Muscle layer of duodenum (tissue), 2 donors: ENCODE results near the gene XPO5.

Experiments
- H3K27ac ChIP-seq: one replicate; pipeline ENCODE4 v1.7.0; 2013; ENCODE audit warnings: mild to moderate bottlenecking, low read length
- H3K27me3 ChIP-seq: one replicate; pipeline ENCODE4 v1.7.0; 2013; ENCODE audit warnings: low read depth, mild to moderate bottlenecking, control low read depth, low read length
- H3K36me3 ChIP-seq, 2 donors: one replicate each; pipeline ENCODE4 v1.7.0; 2013; ENCODE audit warnings: low read length in 2 of 2, control low read depth in 1 of 2, mild to moderate bottlenecking in 1 of 2; ENCODE audit not compliant: insufficient read depth in 2 of 2, control insufficient read depth in 1 of 2
- H3K4me1 ChIP-seq, 2 donors: one replicate each; pipeline ENCODE4 v1.7.0; 2013; ENCODE audit warnings: low read length in 2 of 2, mild to moderate bottlenecking in 2 of 2, control low read depth in 1 of 2, moderate library complexity in 1 of 2; ENCODE audit not compliant: insufficient read depth in 2 of 2, control insufficient read depth in 1 of 2
- H3K4me3 ChIP-seq, 2 donors: one replicate each; pipeline ENCODE4 v1.7.0; 2013; ENCODE audit warnings: low read length in 2 of 2, low read depth in 1 of 2, mild to moderate bottlenecking in 1 of 2
- H3K9me3 ChIP-seq, 2 donors: one replicate each; pipeline ENCODE4 v1.7.0; 2013; ENCODE audit warnings: low read length in 2 of 2, control low read depth in 1 of 2, mild to moderate bottlenecking in 1 of 2; ENCODE audit not compliant: control insufficient read depth in 1 of 2
- donor health status: healthy.

XPO5 gene

DNA sequence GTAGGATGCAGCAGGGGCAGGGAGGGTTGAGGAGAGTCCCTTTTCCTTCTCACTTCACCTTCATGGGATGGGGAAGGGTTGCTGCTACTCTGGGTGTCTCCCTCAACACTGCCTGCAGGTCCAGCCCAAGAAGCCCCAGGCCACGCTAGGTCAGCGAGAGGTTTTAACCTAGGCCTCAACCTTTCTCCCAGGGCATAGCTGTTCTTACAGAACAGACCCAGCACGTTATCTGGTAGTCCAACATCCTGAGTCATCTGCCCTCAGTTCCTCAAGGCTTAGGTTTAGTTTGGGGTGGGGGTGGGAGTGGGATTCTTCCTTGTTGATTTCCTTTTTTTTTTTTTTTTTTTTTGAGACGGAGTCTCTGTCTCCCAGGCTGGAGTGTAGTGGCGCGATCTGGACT lies 81.5 kb downstream of the XPO5 start:
- Histone ChIP-seq H3K4me1 (peaks cover 19 to 43% of the 10 kb centered on the region in 2 donors), H3K4me3 (no peak overlapping the region), H3K27ac (no peak overlapping the region), H3K9me3 (no peaks in the 10 kb centered on the region), H3K27me3 (no peaks in the 10 kb centered on the region), H3K36me3 (peaks cover 9 to 15% of the 10 kb centered on the region in 2 donors)

DNA sequence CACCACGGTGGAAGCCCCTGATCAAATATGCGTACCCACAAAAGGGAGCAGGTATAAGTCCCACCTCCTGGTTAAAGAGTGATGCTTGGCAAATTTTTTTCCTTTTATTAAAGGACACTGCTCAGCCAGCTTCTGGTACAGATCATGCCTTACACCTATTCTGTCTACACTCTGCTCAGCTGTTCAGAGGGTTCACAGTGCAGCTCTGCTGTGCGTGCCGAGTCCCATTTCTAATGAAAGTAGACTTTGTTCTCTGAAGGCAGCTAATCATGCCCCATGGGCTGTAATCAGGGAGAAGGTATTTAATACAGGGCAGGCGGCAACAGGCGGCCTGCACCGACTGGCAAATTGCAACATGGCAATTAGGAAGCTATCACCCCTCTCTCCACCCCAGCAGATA lies 82.0 kb downstream of the XPO5 start:
- Histone ChIP-seq H3K4me3 (no peak overlapping the region), H3K27ac (no peak overlapping the region), H3K4me1 (peaks cover 19 to 45% of the 10 kb centered on the region in 2 donors), H3K27me3 (no peaks in the 10 kb centered on the region), H3K9me3 (no peaks in the 10 kb centered on the region), H3K36me3 (peaks cover 4 to 10% of the 10 kb centered on the region in 2 donors)

DNA sequence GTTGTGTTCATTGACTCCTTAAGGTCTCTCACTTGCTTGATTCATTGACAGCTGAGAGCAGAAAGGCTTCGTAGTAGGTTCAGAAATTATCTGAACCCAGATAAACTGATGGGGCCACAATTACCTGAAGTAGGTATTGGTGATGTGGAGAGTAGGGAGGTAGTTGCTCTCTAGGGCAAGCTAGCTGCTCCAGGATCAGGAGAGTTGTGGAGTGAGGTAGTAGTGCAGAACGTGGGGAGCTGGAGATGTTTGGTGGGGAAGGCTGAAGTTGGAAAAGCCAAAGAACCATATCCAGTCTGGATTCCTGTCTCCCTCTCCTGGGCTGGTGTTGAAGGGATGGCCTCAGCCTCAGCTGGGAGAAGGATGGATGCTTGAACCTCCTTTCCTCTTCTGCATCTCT lies 82.6 kb downstream of the XPO5 start:
- H3K9me3 ChIP-seq, result no peaks in the 10 kb centered on the region
- H3K27me3 ChIP-seq, result no peaks in the 10 kb centered on the region
- H3K36me3 ChIP-seq, result peaks cover 0 to 4% of the 10 kb centered on the region in 2 donors
- H3K4me3 ChIP-seq, result no peak overlapping the region
- H3K27ac ChIP-seq, result no peak overlapping the region
- peaks cover 19 to 45% of the 10 kb centered on the region in 2 donors for H3K4me1 ChIP-seq

DNA sequence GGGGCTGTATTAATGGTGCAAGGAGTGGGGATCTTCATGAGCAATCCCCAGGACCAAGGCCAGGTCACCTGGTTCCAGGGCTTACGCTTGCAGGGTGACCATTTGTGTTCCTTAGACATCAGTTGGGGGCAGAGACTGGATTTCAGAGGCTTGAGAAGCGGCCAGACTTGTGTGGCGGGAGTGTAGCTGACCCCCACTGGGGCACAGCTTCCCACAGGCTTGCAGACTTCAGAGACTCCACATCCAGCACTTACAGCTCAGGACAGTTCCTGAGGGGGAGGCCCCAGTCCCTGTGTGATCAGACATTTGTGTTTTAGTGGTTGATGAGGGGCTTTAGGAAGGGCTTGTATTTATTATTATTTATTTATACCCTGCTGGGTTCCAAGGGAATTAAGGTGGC lies 83.2 kb downstream of the XPO5 start:
- H3K27ac ChIP-seq, result peak overlapping the region; percentile 27
- peaks cover 19 to 45% of the 10 kb centered on the region in 2 donors for H3K4me1 ChIP-seq
- no peaks in the 10 kb centered on the region for H3K36me3 ChIP-seq
- no peaks in the 10 kb centered on the region for H3K27me3 ChIP-seq
- H3K4me3 ChIP-seq, result no peak overlapping the region
- H3K9me3 ChIP-seq, result no peaks in the 10 kb centered on the region

DNA sequence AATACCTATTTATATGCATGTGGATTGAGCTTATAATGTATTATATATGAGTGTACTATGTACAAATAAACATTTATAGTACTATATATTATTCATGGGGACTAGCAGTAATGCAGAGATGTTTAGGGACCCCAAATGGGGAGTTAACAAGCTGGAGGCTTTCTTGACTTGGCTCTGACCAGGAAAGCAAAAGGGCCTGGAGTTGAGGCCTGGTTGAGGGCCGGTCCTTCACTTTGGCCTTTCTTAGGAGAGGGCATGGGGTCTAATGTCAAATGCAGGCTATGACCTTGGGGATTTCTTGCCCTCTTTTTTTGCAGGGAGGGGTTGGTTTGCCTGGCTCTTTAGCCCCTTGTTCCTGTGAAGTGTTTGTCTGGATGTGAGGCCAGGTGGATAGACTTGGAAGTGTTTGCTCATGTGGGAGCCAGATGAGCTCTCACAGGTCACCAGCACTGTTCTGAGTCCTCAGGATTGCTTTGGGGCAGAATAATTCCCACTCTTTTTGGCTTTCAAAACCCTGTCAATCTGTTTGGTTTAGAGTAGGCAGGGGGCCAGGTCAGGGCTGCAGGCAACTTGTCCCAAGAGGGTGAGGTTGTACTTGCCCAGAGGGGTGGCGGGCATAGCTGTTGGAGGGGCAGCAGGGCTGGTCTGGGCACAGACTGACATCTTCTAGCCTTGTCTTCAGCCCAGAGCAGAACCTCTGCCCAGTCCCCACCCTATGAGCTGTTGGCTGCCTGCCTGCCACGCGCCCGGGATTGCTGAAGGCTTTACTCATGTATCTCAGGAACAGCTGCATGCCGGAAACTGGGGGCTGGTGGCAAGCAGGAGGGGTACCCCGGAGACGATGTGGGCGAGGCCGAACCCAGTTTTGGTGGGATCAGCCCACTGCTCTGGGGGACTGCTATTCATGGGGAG lies 83.8 kb downstream of the XPO5 start:
- Histone ChIP-seq H3K27ac (peak overlapping the region; percentile 74), H3K4me1 (peaks cover 16 to 45% of the 10 kb centered on the region in 2 donors), H3K9me3 (no peaks in the 10 kb centered on the region), H3K27me3 (no peaks in the 10 kb centered on the region), H3K4me3 (no peak overlapping the region), H3K36me3 (no peaks in the 10 kb centered on the region)

DNA sequence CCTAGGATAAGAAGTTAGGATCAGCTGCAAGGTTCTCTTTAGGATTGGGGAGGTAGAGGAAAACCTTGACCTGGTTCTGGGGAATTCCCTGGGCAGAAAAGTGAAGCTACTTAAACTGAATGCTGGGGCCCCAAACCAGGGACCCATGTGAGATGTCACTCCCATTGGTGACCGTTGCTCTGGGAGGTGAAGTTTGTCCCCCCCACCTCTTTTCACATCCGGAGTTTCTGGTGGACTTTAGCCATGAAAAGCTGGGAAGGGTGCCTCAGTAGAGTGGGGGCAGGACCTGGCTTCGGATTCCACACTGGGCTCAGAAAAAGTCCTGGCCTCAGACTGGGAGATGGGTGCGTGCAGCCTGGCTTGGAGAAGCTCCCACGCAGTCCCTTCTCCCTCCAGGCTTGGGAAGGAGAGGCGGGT lies 85.3 kb downstream of the XPO5 start:
- no peak overlapping the region for H3K4me3 ChIP-seq
- no peaks in the 10 kb centered on the region for H3K27me3 ChIP-seq
- H3K36me3 ChIP-seq, result no peaks in the 10 kb centered on the region
- peaks cover 16 to 33% of the 10 kb centered on the region in 2 donors for H3K4me1 ChIP-seq
- H3K9me3 ChIP-seq, result no peaks in the 10 kb centered on the region
- peak overlapping the region; percentile 39 for H3K27ac ChIP-seq

DNA sequence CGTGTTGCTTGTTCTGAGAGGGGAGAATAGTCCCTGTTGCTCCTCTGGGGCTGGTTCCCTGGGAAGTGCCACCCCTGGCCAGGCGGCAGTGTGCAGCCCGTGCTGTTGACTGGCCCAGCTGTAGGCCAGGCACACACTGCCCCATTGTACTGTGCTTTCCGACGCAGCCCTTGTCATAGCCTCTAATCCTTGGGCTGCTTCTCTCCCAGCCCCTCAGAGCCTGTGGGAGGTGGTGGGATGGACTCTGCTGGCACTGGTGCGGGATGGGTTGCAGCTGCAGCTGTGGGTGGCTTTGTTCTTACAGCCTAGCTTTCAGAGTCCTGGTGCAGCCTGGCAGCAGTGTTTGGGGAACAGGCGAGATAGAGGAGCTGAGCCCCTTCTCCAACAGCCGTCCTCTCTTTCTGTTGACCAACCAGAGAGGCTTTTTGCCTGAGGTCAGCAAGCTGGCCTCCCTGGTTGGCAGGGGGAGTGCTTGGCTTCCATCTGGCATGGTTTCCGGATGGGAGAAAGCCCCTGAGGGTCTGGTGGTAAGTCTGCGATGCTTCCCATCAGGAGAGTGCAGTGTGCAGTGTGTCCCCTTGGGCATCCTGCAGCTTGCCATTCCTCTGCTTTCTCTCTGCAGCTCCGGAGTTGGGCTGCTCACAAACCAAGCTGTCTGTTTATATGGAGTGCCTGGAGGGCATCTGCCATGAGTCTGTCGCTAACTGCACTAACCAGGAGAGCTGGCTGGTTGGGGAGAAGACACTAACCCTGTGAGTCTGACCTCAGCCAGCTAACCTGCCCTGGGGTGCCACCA lies 86.4 kb downstream of the XPO5 start:
- no peaks in the 10 kb centered on the region for H3K36me3 ChIP-seq
- no peaks in the 10 kb centered on the region for H3K27me3 ChIP-seq
- no peak overlapping the region for H3K4me3 ChIP-seq
- H3K27ac ChIP-seq, result no peak overlapping the region
- peaks cover 16 to 28% of the 10 kb centered on the region in 2 donors for H3K4me1 ChIP-seq
- H3K9me3 ChIP-seq, result no peaks in the 10 kb centered on the region

DNA sequence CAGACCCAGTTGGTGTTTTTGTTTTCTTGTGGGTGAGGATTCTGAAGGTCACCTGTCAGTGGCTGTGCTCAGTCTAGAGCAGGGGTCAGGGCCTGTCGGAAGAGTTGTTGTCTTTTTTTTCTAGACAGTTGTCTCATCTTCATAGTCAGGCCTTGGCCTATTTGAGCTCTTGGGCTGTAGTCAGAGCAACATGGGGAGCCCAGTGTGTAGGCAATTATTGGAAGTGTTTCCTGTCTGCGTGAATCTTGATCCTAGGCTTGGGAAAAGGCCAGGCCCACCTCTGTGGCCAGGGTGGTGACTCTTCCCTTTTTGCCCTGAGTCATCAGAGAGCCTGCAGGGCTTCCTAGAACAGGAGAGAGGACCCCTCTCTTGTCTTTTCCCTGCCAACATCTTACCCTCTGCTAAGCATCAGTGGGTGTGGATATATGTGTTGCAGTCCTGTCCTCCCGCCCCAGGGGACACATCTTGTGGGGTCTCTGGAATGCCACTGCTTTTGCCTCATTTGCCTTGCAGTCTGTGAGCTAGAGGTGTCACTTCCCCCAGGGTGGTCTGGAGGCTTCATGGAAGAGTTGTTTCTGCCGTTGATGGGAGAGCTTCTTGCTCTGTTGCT lies 87.1 kb downstream of the XPO5 start:
- Histone ChIP-seq H3K27ac (no peak overlapping the region), H3K4me1 (peaks cover 16 to 26% of the 10 kb centered on the region in 2 donors), H3K4me3 (no peak overlapping the region), H3K27me3 (no peaks in the 10 kb centered on the region), H3K36me3 (no peaks in the 10 kb centered on the region), H3K9me3 (no peaks in the 10 kb centered on the region)

DNA sequence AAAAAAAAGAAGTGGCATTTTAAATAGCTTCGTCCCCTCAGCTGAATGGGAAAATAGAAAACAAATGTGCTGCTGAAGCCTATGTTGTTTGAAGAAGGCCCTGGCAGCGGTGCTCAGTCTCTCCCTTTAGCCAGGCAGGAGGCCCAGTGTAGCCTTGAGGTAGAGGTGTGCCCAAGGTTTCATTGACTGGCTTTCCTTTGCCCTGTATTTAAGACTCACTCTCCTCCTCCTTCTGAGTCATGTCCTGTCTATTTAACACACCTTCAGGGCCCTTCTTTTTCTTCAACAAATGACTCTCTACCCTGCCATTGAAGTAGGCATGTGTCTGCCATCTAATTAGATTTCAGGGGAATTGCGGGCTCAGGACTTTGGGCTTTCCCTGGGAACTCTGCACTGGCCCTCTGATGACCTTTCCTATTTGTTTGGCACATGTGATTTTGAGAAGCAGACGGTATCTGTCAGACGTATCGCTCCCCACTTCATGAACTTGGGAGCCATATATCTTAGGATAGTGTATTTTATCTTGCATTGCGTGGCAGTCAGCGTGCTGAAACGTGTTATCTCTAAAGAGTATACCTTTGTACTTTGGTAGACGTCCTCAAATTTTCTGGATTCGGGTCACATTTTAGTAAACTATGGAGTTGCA lies 94.1 kb downstream of the XPO5 start:
- no peak overlapping the region for H3K27ac ChIP-seq
- H3K4me3 ChIP-seq, result no peak overlapping the region
- H3K4me1 ChIP-seq, result peaks cover 15 to 22% of the 10 kb centered on the region in 2 donors
- H3K9me3 ChIP-seq, result no peaks in the 10 kb centered on the region
- no peaks in the 10 kb centered on the region for H3K36me3 ChIP-seq
- no peaks in the 10 kb centered on the region for H3K27me3 ChIP-seq

DNA sequence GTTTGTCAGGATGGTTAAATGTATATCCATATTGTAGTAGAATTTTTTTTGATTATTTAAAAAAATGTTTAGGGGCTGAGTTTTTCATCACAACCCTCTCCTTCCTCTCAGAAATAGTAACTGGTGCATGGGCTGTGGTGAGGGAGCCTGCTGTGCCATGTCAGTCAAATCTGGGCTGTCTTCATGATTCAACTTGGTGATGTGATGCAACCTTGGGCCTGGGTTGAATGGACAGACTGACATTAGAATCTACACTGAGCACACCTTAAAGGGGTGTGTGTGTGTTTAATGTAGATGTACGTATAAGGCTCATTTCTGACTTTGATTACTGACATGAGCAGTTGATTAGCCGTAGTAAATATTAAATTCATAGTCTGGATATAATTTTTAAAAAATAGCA lies 94.8 kb downstream of the XPO5 start:
- Histone ChIP-seq H3K4me1 (peaks cover 15 to 23% of the 10 kb centered on the region in 2 donors), H3K9me3 (no peaks in the 10 kb centered on the region), H3K4me3 (no peak overlapping the region), H3K27ac (no peak overlapping the region), H3K27me3 (no peaks in the 10 kb centered on the region), H3K36me3 (no peaks in the 10 kb centered on the region)

DNA sequence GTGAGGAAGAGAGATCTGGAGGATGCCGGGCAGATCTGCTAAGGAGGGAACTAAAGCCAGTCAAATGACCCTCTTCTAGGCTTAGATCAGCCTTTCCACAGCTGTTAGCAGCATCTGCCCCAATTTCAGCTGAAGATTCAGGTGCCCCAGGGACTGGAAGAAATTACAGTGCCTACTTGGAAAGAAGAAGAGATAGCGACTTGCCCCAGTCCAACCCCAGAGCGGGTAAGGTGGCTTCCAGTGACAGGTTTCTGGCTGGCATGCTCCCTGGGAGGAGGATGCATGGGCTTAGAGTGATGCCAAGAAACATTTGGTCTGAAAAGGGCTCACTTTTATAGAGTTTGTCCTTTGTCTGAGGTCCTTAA lies 97.8 kb downstream of the XPO5 start:
- no peaks in the 10 kb centered on the region for H3K9me3 ChIP-seq
- no peaks in the 10 kb centered on the region for H3K27me3 ChIP-seq
- H3K27ac ChIP-seq, result peak overlapping the region; percentile 82
- no peaks in the 10 kb centered on the region for H3K36me3 ChIP-seq
- peak overlapping the region; percentile 84 to 86 for H3K4me3 ChIP-seq
- peaks cover 15 to 23% of the 10 kb centered on the region in 2 donors for H3K4me1 ChIP-seq
